Activated CD4-positive, alpha-beta T cell treated with anti-CD3 and anti-CD28 coated beads, Interleukin-2, amount 50 U/mL, for 24 hours (primary cell): Measurements from ENCODE around the gene GSC2.

Experiments used
- DNase-seq, 2 donors: peaks; one replicate each; pipeline ENCODE4 v3.0.0-alpha.2; 2020; ENCODE audit warnings: low read depth in 1 of 2, low spot score in 1 of 2

The GSC2 gene

GRCh38 chr22:19149991-19150390 is at the start of gene GSC2:
Gene GSC2 (minus strand): TSS chr22:19150292. CDS start chr22:19150283, 9 bp downstream.
- DNase-seq: no peak

- DNase-seq: no peak
Observed at GRCh38 chr22:19199479-19199878, 49.4 kb upstream of the GSC2 start.

- DNase-seq: no peak
Observed at GRCh38 chr22:19197997-19198865, 48.1 kb upstream of the GSC2 start.

- DNase-seq: no peak
Observed at GRCh38 chr22:19196841-19197612, 46.9 kb upstream of the GSC2 start.

- DNase-seq: no peak
Observed at GRCh38 chr22:19195796-19196731, 46.0 kb upstream of the GSC2 start.

- no peak for DNase-seq
Observed at GRCh38 chr22:19194766-19195536, 44.9 kb upstream of the GSC2 start.

- DNase-seq: no peak
Observed at GRCh38 chr22:19193879-19194278, 43.8 kb upstream of the GSC2 start.

GRCh38 chr22:19187716-19188563 is 37.8 kb upstream of the GSC2 start:
- DNase-seq: no peak

GRCh38 chr22:19184276-19184997 is 34.3 kb upstream of the GSC2 start:
- no peak for DNase-seq

- no peak for DNase-seq
Observed at GRCh38 chr22:19183216-19183615, 33.1 kb upstream of the GSC2 start.

GRCh38 chr22:19182472-19183157 is 32.5 kb upstream of the GSC2 start:
- DNase-seq: no peak

- no peak for DNase-seq
Observed at GRCh38 chr22:19181786-19182471, 31.8 kb upstream of the GSC2 start.

GRCh38 chr22:19180740-19181410 is 30.8 kb upstream of the GSC2 start:
- no peak for DNase-seq

- DNase-seq: no peak
Observed at GRCh38 chr22:19180234-19180633, 30.1 kb upstream of the GSC2 start.

GRCh38 chr22:19179497-19180048 is 29.5 kb upstream of the GSC2 start:
- DNase-seq: no peak

GRCh38 chr22:19178657-19179496 is 28.8 kb upstream of the GSC2 start, which contains the start of gene SLC25A1:
Gene SLC25A1 (minus strand): TSS chr22:19178736. CDS start chr22:19178673, 63 bp downstream.
- peak; percentile 66 to 82 for DNase-seq
